Testis (tissue), 3 donors: ENCODE results near the gene HYAL1. TPM values are rescaled to one million over a fixed set of nuclear protein-coding genes. Genes with fewer than 3 reads are reported as not detected.

Experiments
- DNase-seq: peaks from one replicate; pipeline ENCODE4 v3.0.0-alpha.2; 2019
- H3K27ac ChIP-seq, 2 donors: fragments of 200-600 bp; sonication (generic); one replicate each; pipeline ENCODE4 v1.5.1; 2019
- H3K27me3 ChIP-seq: fragments of 200-600 bp; sonication (generic); one replicate; pipeline ENCODE4 v1.5.1; 2019
- H3K36me3 ChIP-seq: fragments of 200-600 bp; sonication (generic); one replicate; pipeline ENCODE4 v1.5.1; 2017; ENCODE audit warnings: low read depth; ENCODE audit errors: missing control alignments
- H3K4me1 ChIP-seq: fragments of 200-600 bp; sonication (generic); one replicate; pipeline ENCODE4 v1.5.1; 2019
- H3K4me3 ChIP-seq, 2 donors: fragments of 200-600 bp; sonication (generic); one replicate each; pipeline ENCODE4 v1.5.1; 2017 to 2019
- H3K9me3 ChIP-seq: fragments of 200-600 bp; sonication (generic); one replicate; pipeline ENCODE4 v1.5.1; 2017
- POLR2A ChIP-seq: fragments of 450-650 bp; IDR thresholded peaks from one replicate; pipeline ENCODE4 v1.6.1; 2017; ENCODE audit warnings: antibody characterized with exemption, mild to moderate bottlenecking, moderate library complexity
- WGBS, 2 donors: methylation state at CpG; one replicate each; pipeline ENCODE4 v1.1.5; 2018; 5-methylcytosine and 5-hydroxymethylcytosine counted together
- intact Hi-C: fragments of 100-400 bp; cut with DNase I; formaldehyde crosslinking; loops from one replicate; pipeline ENCODE4 v1.15.1; 2023; ENCODE audit warnings: low total_unique reads
- polyA plus RNA-seq: library from polyadenylated mRNA; stranded (reverse); fragments of 350-450 nt; fragmentation: Illumina TruSeq; extraction: RNeasy Lipid Tissue Mini Kit (QIAGEN cat#74804); gene quantifications from one replicate; pipeline ENCODE4 v1.2.3, GENCODE V29; 2014; ENCODE audit warnings: low read depth, low replicate concordance; ENCODE audit not compliant: insufficient read depth
- total RNA-seq, 2 donors: library from RNA; depleted of rRNA; stranded (reverse); fragments of >200 nt; gene quantifications; one replicate each; pipeline ENCODE4 v1.2.3, GENCODE V29; 2016
- TF ChIP-seq, protein P1 (sequence below), 3 experiments: fragments of 450-650 bp in 2 of 3; fragments of 200-600 bp in 1 of 3; sonication (generic) in 1 of 3; IDR thresholded peaks; one replicate each; pipeline ENCODE4 v1.5.1; 2016 to 2019; ENCODE audit warnings: antibody characterized with exemption in 3 of 3, mild to moderate bottlenecking in 2 of 3, moderate library complexity in 1 of 3

Gene HYAL1
- total and polyA plus RNA-seq, 3 donors from 2014 or later, result 2.7 to 3.7 (median 3.2) TPM

DNA sequence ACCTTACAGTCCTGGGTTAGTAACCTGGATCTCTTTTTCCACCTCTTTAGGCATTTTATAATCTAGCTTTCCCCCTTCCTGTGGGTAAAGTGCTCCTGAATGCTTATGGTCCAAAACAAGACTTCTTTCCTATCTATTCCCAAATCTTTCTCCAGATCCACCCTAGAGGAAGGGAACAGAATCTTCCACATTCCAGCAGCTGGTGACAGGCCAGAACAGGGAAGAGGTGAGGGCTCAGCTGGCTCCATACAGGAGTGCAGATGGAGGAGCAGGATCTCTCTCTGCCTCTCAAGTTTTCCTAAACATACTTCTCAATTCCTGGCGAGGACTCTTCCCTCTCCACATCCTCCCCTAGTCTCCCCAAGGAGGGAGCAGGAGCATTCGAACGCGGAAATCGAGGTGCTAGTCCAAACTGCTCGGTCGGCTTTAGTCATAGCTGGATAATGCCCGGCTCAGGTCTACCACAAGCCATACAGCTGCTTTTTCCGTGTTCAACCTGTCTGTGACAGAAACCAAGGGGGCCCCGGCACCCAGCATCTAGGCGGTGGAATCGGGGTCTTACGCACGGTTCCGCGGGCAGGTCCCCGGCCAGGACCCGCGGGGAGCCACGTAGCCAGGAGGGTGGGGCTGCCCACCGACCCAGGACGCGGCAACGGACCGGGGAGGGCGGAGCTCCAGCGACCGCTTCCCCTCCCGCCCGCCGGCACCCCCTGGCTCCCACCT is 33.2 kb upstream of the HYAL1 start:
- TF ChIP-seq POLR2A, result no peak
- TF ChIP-seq, protein P1, sequence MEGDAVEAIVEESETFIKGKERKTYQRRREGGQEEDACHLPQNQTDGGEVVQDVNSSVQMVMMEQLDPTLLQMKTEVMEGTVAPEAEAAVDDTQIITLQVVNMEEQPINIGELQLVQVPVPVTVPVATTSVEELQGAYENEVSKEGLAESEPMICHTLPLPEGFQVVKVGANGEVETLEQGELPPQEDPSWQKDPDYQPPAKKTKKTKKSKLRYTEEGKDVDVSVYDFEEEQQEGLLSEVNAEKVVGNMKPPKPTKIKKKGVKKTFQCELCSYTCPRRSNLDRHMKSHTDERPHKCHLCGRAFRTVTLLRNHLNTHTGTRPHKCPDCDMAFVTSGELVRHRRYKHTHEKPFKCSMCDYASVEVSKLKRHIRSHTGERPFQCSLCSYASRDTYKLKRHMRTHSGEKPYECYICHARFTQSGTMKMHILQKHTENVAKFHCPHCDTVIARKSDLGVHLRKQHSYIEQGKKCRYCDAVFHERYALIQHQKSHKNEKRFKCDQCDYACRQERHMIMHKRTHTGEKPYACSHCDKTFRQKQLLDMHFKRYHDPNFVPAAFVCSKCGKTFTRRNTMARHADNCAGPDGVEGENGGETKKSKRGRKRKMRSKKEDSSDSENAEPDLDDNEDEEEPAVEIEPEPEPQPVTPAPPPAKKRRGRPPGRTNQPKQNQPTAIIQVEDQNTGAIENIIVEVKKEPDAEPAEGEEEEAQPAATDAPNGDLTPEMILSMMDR (IDR thresholded peaks at IDR 0.05), result no peak
- intact Hi-C loops, result no loop called here
- Histone ChIP-seq H3K4me1 (peaks cover 41% of the 10 kb centered on the region), H3K36me3 (no peaks in the 10 kb centered on the region), H3K4me3 (peak overlapping the region; percentile 74 to 91), H3K27ac (peak overlapping the region; percentile 87 to 97), H3K9me3 (no peaks in the 10 kb centered on the region), H3K27me3 (no peaks in the 10 kb centered on the region)
- DNase-seq, result no peak
- WGBS, 2 donors, result 2 to 3% methylated on average over 8 to 15 of the region's 31 CpGs

DNA sequence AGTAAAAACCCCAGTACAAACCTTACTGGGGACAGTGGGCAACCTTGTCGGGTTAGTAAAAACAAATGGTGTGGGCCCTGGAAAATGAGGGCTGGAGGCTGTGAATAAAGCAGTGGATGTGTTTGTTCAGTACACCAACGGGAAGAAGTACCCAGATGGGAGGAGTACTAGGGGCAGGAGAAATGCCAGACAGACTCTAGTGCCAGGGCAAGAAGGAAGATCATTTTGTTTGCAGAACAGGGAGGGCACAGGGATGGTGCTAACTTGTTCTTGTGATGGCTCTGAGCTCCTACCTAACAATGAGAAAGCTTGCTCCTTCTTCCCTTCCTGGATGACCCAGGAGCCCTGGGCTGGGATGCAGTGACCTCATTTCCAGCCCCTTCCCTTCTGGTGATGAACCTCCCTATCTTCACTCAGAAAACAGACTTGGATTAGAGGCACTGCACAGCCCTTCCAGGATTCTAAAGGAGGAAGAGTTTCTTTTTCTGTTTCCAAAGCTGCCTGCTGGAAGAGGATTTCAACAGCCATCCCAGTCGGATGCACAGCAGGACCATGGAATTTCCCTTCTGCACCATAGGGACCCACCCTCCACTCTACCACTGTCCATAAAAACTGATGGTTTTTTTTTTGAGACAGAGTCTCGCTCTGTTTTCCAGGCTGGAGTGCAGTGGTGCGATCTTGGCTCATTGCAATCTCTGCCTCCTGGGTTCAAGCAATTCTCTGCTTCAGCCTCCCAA is 31.1 kb upstream of the HYAL1 start:
- no peak for DNase-seq
- WGBS, 2 donors, result 72% methylated on average over 5 of the region's 5 CpGs
- intact Hi-C loops, result no loop called here
- Histone ChIP-seq H3K27me3 (no peaks in the 10 kb centered on the region), H3K9me3 (no peaks in the 10 kb centered on the region), H3K4me3 (no peak overlapping the region), H3K4me1 (peaks cover 35% of the 10 kb centered on the region), H3K27ac (peak overlapping the region in 1 of 2 donors; percentile 74), H3K36me3 (no peaks in the 10 kb centered on the region)
- TF ChIP-seq, protein P1 (IDR thresholded peaks at IDR 0.05), result no peak
- TF ChIP-seq POLR2A, result no peak

DNA sequence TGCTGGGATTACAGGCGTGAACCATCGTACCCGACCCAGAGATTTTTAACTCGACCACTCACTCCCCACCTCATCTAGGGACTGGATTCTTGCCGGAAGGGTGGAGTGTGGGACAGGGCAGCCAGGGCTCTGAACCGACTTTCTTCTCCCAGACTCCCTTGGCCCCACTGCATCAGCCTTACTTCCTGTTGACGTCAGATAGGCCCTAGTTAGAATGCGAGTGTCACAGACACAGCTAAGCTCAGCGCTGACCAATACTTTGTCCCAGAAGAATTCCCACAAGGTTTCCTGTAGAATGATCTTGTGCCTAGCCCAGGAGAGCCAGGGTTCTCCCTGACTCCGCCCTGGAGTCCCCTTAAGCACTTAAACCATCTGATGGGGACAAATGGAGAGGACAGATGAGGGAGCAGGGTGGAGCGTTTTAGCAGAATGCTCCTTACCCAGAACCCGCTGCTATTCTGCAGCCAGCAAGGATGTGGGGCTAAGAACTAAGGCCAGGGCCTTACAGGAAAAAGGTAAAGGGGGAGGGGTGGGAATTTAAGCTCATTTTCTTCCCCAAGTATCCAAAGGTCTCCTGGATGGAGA is 30.5 kb upstream of the HYAL1 start:
- no peaks in the 10 kb centered on the region for H3K36me3 ChIP-seq
- TF ChIP-seq, protein P1 (IDR thresholded peaks at IDR 0.05), result no peak
- no peak for TF ChIP-seq POLR2A
- DNase-seq, result no peak
- 62 to 73% methylated on average over 12 of the region's 12 CpGs for WGBS, 2 donors
- no peaks in the 10 kb centered on the region for H3K27me3 ChIP-seq
- peaks cover 35% of the 10 kb centered on the region for H3K4me1 ChIP-seq
- no peaks in the 10 kb centered on the region for H3K9me3 ChIP-seq
- no peak overlapping the region for H3K4me3 ChIP-seq
- H3K27ac ChIP-seq, result peak overlapping the region in 1 of 2 donors; percentile 74
- intact Hi-C loops, result no loop called here

DNA sequence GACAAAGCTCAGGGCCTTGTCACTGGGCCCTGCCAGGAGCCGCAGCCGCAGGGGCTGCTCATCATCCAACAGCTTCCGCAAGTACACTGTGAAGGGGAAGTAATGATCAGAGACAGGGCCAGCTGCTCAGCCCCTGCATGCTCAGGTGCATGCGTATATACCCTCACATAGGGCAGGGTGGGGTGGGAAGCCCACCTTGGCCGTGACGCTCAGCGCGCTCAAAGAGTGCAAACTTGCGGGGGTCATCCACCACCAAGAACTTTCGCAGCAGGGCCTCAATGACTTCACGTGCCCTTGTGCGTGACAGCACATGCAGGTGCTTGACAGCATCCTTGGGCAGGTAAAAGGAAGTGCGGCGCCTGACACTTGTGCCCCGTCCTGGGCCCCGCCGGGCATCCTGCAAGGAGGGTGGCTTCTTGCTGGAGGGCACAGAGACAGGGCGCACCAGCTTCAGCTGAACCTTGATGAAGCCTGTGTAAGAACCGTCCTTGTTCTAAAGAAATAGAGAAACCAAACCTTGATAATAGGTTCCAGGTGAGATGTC is 28.1 kb upstream of the HYAL1 start:
- intact Hi-C loops, result no loop called here
- H3K4me3 ChIP-seq, result no peak overlapping the region
- no peak for DNase-seq
- no peak overlapping the region for H3K27ac ChIP-seq
- TF ChIP-seq, protein P1 (IDR thresholded peaks at IDR 0.05), result no peak
- no peak for TF ChIP-seq POLR2A
- H3K9me3 ChIP-seq, result no peaks in the 10 kb centered on the region
- H3K4me1 ChIP-seq, result peaks cover 42% of the 10 kb centered on the region
- WGBS, 2 donors, result 94 to 96% methylated on average over 15 to 19 of the region's 19 CpGs
- no peaks in the 10 kb centered on the region for H3K36me3 ChIP-seq
- H3K27me3 ChIP-seq, result no peaks in the 10 kb centered on the region
